Body of pancreas (tissue), 4 donors: Measurements from ENCODE around the gene GINS2.

Experiments used
- CTCF ChIP-seq, 7 experiments: fragments of 450-650 bp in 4 of 7; fragments of 200-600 bp in 3 of 7; sonication (generic) in 3 of 7; IDR thresholded peaks; one replicate each; pipeline ENCODE4 v1.5.1; 2016 to 2019; ENCODE audit warnings: antibody characterized with exemption in 7 of 7
- POLR2A ChIP-seq, 3 donors: fragments of 450-650 bp; IDR thresholded peaks; one replicate each; pipeline ENCODE4 v1.6.1; 2016; ENCODE audit warnings: antibody characterized with exemption in 3 of 3, mild to moderate bottlenecking in 2 of 3

- TF ChIP-seq CTCF (IDR thresholded peaks at IDR 0.05) (no peak), POLR2A (IDR thresholded peaks at IDR 0.05) (no peak)
These were observed 48.2 kb downstream of the GINS2 start for GRCh38 chr16:85640585-85640984.
